Spleen (tissue), 11 donors: ENCODE results near the gene NXPE3. TPM values are rescaled to one million over a fixed set of nuclear protein-coding genes. Genes with fewer than 3 reads are reported as not detected.

Source experiments
- DNase-seq: peaks from one replicate; pipeline ENCODE4 v3.0.0-alpha.2; 2020
- H3K27ac ChIP-seq, 8 donors: fragments of 200-600 bp; sonication (generic) in 7 of 8; 1 replicate in 4 of 8; 2 replicates in 4 of 8; pipeline versions ENCODE4 v1.5.0 to v1.8.0; 2016 to 2021; ENCODE audit warnings: inconsistent platforms in 4 of 8, mild to moderate bottlenecking in 4 of 8, moderate library complexity in 1 of 8
- H3K27me3 ChIP-seq, 7 donors: fragments of 200-600 bp; sonication (generic) in 6 of 7; replicated peaks in 1 of 7; 1 replicate in 4 of 7; 2 replicates in 3 of 7; pipeline versions ENCODE4 v1.5.0 to v1.8.0; 2016 to 2021; ENCODE audit warnings: inconsistent platforms in 3 of 7, mild to moderate bottlenecking in 1 of 7
- H3K36me3 ChIP-seq, 6 donors: fragments of 200-600 bp; sonication (generic) in 5 of 6; 1 replicate in 4 of 6; 2 replicates in 2 of 6; pipeline versions ENCODE4 v1.5.0 to v1.8.0; 2016 to 2021; ENCODE audit warnings: inconsistent platforms in 2 of 6
- H3K4me1 ChIP-seq, 6 donors: fragments of 200-600 bp; sonication (generic) in 5 of 6; 1 replicate in 3 of 6; 2 replicates in 3 of 6; pipeline versions ENCODE4 v1.5.0 to v1.8.0; 2016 to 2021; ENCODE audit warnings: inconsistent platforms in 3 of 6
- H3K4me3 ChIP-seq, 8 donors: fragments of 200-600 bp; sonication (generic) in 7 of 8; 1 replicate in 4 of 8; 2 replicates in 4 of 8; pipeline versions ENCODE4 v1.5.0 to v1.8.0; 2016 to 2021; ENCODE audit warnings: inconsistent platforms in 4 of 8, mild to moderate bottlenecking in 4 of 8, moderate library complexity in 2 of 8
- H3K9me3 ChIP-seq, 8 donors: fragments of 200-600 bp; sonication (generic) in 7 of 8; 1 replicate in 4 of 8; 2 replicates in 4 of 8; pipeline versions ENCODE4 v1.5.0 to v1.8.0; 2016 to 2021; ENCODE audit warnings: inconsistent platforms in 4 of 8
- CTCF ChIP-seq, 11 experiments: fragments of 200-600 bp in 7 of 11; fragments of 450-650 bp in 4 of 11; sonication (generic) in 4 of 11; IDR thresholded peaks in 8 of 11; conservative IDR thresholded peaks in 3 of 11; 1 replicate in 7 of 11; 2 replicates in 4 of 11; pipeline versions ENCODE4 v1.4.0 to v1.8.0; 2016 to 2021; ENCODE audit warnings: antibody characterized with exemption in 11 of 11, inconsistent platforms in 4 of 11, mild to moderate bottlenecking in 1 of 11
- POLR2A ChIP-seq, 3 donors: fragments of 450-650 bp; IDR thresholded peaks; one replicate each; pipeline ENCODE4 v1.5.1; 2017; ENCODE audit warnings: antibody characterized with exemption in 3 of 3, mild to moderate bottlenecking in 1 of 3
- POLR2AphosphoS5 ChIP-seq, 3 donors: sonication (generic); formaldehyde crosslinking; IDR thresholded peaks; one replicate each; pipeline ENCODE4 v1.5.1; 2017; ENCODE audit warnings: antibody characterized with exemption in 3 of 3
- WGBS, 5 donors: extraction: QIAGEN DNeasy Blood & Tissue Kit in 3 of 5; methylation state at CpG; one replicate each; pipeline versions ENCODE4 v1.1.5 to v1.1.7; 2013 to 2018; 5-methylcytosine and 5-hydroxymethylcytosine counted together
- intact Hi-C: fragments of 100-400 bp; cut with DNase I; formaldehyde crosslinking; loops from one replicate; pipeline ENCODE4 v1.15.0; 2023; ENCODE audit warnings: low total_unique reads
- polyA plus RNA-seq, 3 donors: library from polyadenylated mRNA; stranded (reverse); fragments of 200-250 nt; gene quantifications; one replicate each; pipeline ENCODE4 v1.2.1, GENCODE V29; 2013
- total RNA-seq, 7 donors: library from RNA; depleted of rRNA in 3 of 7; stranded (reverse); fragments of >200 nt in 3 of 7; fragmentation: NEBNext Ultra II Directional in 4 of 7; extraction: Animal tissue kit (Norgen Biotek cat#: 25700) in 4 of 7; gene quantifications; one replicate each; pipeline versions ENCODE4 v1.1.0 to v1.2.1, GENCODE V29; 2016 to 2021
- donor health status: healthy with polysubstance abuse.
- donor health status: DM: no; HTN: no; CAD: no; lungs with moderate emphysema.
- donor health status: DM: no; HTN: no; CAD: no.
- donor health status: Bipolar disorder and iron deficiency.
- donor health status: healthy.
- donor health status: DM: no; HTN: no; CAD: no.
- donor health status: DM: yes; HTN: yes; CAD: no.

Gene NXPE3
- total and polyA plus RNA-seq, 10 donors = 6.9 to 39.1 (median 25.5) TPM

- no peak for DNase-seq
- Histone ChIP-seq H3K27ac (peak overlapping the region in 3 of 8 donors; percentile 21 to 42 (median 26)), H3K4me3 (no peak overlapping the region), H3K4me1 (peaks cover 0 to 70% (median 25%) of the 10 kb centered on the region in 6 donors), H3K27me3 (no peaks in the 10 kb centered on the region), H3K36me3 (peaks cover 8 to 70% (median 54%) of the 10 kb centered on the region in 6 donors), H3K9me3 (no peaks in the 10 kb centered on the region)
- intact Hi-C loops = no loop called here
- WGBS, 5 donors = 65 to 78% (median 75%) methylated on average over 3 of the region's 3 CpGs
- TF ChIP-seq POLR2A (IDR thresholded peaks at IDR 0.05) (no peak), POLR2AphosphoS5 (IDR thresholded peaks at IDR 0.05) (no peak), CTCF (IDR thresholded peaks at IDR 0.05 in 8 of 11, conservative IDR thresholded peaks at IDR 0.05 in 3 of 11) (no peak)
Measured at GRCh38 chr3:101861212-101861788, 82.3 kb downstream of the NXPE3 start.

GRCh38 chr3:101861789-101862415 lies 82.9 kb downstream of the NXPE3 start:
- intact Hi-C loops = no loop called here
- WGBS, 5 donors = 75 to 85% (median 77%) methylated on average over 5 of the region's 5 CpGs

GRCh38 chr3:101862416-101863165 lies 83.6 kb downstream of the NXPE3 start:
- peaks cover 0 to 57% (median 16%) of the 10 kb centered on the region in 6 donors for H3K4me1 ChIP-seq
- peak overlapping the region in 3 of 8 donors; percentile 21 to 42 (median 26) for H3K27ac ChIP-seq
- no peak overlapping the region for H3K4me3 ChIP-seq
- peaks cover 5 to 57% (median 41%) of the 10 kb centered on the region in 6 donors for H3K36me3 ChIP-seq
- no peaks in the 10 kb centered on the region for H3K9me3 ChIP-seq
- no peak for DNase-seq
- intact Hi-C loops = no loop called here
- H3K27me3 ChIP-seq = no peaks in the 10 kb centered on the region
- TF ChIP-seq POLR2AphosphoS5 (IDR thresholded peaks at IDR 0.05) (no peak), POLR2A (IDR thresholded peaks at IDR 0.05) (no peak), CTCF (IDR thresholded peaks at IDR 0.05 in 8 of 11, conservative IDR thresholded peaks at IDR 0.05 in 3 of 11) (no peak)
- 73 to 86% (median 79%) methylated on average over 3 of the region's 3 CpGs for WGBS, 5 donors

More at GRCh38 chr3:101861789-101862415, 82.9 kb downstream of the NXPE3 start:
- Histone ChIP-seq H3K27ac (peak overlapping the region in 3 of 8 donors; percentile 21 to 42 (median 26)), H3K4me1 (peaks cover 0 to 64% (median 22%) of the 10 kb centered on the region in 6 donors), H3K36me3 (peaks cover 8 to 64% (median 48%) of the 10 kb centered on the region in 6 donors), H3K27me3 (no peaks in the 10 kb centered on the region), H3K4me3 (no peak overlapping the region), H3K9me3 (no peaks in the 10 kb centered on the region)
- DNase-seq = no peak
- TF ChIP-seq POLR2AphosphoS5 (IDR thresholded peaks at IDR 0.05) = peak in 1 of 3 donors; percentile 85
- no peak for TF ChIP-seq CTCF (IDR thresholded peaks at IDR 0.05 in 8 of 11, conservative IDR thresholded peaks at IDR 0.05 in 3 of 11)
- TF ChIP-seq POLR2A (IDR thresholded peaks at IDR 0.05) = no peak
